ENCODE measurements around the gene THOP1.
A peak's percentile ranks its signal among the peaks of the same experiment; 100 is the strongest.

THOP1 gene

DNA sequence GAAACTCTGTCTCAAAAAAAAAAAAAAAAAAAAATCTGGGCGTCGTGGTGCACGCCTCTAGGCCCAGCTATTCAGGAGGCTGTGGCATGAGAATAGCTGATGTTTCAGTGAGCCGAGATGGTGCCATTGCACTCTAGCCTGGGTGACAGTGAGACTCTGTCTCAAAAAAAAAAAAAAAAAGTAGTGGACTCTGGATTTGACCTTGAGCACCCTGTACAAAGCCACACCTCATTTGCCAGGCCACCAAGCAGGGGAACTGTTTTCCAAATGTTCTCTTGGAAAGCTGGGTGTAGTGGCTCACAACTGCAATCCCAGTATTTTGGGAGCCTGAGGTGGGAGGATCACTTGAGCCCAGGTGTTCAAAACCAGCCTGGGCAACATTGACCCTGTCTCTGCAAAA is 52.1 kb downstream of the THOP1 start:
- H3K4me3 ChIP-seq (ENCODE audit: low read depth in 1 of 2, low read length in 2 of 2) = no peak overlapping the region
- peaks cover 18 to 42% of the 10 kb centered on the region in 2 donors for H3K36me3 ChIP-seq (ENCODE audit: control insufficient read depth in 1 of 2, insufficient read depth in 2 of 2, low read length in 2 of 2)
- H3K9me3 ChIP-seq (ENCODE audit: control insufficient read depth in 1 of 2, low read length in 2 of 2) = peaks cover 29 to 51% of the 10 kb centered on the region in 2 donors
- H3K4me1 ChIP-seq (ENCODE audit: control insufficient read depth in 1 of 2, insufficient read depth in 2 of 2, low read length in 2 of 2) = peaks cover 4 to 7% of the 10 kb centered on the region in 2 donors
- no peak overlapping the region for H3K27ac ChIP-seq (ENCODE audit: low read length)
- H3K27me3 ChIP-seq (ENCODE audit: low read depth, low read length) = no peaks in the 10 kb centered on the region

DNA sequence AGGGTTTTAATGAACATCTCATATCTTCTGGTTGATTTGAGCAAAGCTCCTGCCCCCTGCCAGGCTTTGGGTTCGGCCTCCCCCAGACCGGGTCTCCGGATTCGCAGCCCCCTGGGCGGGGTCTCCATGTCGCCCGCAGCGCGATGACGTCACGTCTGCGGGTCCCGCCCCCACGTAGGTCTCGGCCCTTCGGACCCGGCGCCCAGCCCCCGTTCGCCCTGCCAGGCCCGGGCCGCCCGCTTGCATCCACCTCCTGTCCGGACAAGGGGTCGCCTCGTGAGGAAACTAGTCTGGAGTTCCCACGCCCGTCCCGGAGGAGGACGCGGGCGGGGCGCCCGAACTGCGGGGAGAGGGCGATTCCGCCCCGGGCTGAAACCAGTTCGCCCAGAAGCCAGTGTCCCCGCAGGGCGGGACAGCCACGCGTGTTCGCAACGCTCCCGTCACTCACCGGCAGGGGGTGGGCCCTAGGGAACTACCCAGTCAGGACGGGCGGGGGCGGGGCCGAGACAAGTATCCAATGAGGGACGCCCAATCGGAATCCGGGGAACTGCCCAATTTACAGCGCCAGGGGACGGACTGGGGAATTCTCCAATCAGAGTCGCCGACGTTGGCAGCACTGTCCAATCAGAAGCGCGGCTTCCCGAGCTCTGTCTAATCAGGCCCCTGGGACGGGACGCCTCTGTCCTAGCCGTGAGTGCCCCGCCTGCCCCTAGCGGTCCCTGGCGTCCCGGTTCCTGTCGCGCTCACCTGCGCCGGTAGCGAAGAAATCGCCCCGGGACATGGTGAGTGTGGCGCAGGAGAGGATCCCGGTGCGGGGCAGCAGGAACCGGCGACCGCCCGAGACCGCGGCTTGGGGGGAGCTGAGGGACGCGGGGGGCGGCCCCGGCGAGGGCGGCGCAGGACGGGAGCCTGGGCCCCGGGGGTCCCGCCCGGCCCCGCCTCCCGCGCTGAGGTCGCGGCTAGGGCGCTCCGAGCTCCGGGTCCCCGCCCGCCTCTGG is 55.8 kb downstream of the THOP1 start, which contains the start of gene ZNF555:
Gene ZNF555 (plus strand): TSS at position 682 of the 998 bp plus-strand sequence. CDS start 98 bp downstream, at position 780.
- peak within 1 kb of the TSS; percentile 70 to 87 for H3K4me3 ChIP-seq (ENCODE audit: low read depth in 1 of 2, low read length in 2 of 2)
- H3K4me1 ChIP-seq (ENCODE audit: control insufficient read depth in 1 of 2, insufficient read depth in 2 of 2, low read length in 2 of 2) = peaks cover 4 to 15% of the 10 kb centered on the region in 2 donors
- H3K27ac ChIP-seq (ENCODE audit: low read length) = peak within 1 kb of the TSS; percentile 60
- H3K27me3 ChIP-seq (ENCODE audit: low read depth, low read length) = no peaks in the 10 kb centered on the region
- peaks cover 6 to 23% of the 10 kb centered on the region in 2 donors for H3K9me3 ChIP-seq (ENCODE audit: control insufficient read depth in 1 of 2, low read length in 2 of 2)
- H3K36me3 ChIP-seq (ENCODE audit: control insufficient read depth in 1 of 2, insufficient read depth in 2 of 2, low read length in 2 of 2) = peaks cover 4 to 23% of the 10 kb centered on the region in 2 donors

DNA sequence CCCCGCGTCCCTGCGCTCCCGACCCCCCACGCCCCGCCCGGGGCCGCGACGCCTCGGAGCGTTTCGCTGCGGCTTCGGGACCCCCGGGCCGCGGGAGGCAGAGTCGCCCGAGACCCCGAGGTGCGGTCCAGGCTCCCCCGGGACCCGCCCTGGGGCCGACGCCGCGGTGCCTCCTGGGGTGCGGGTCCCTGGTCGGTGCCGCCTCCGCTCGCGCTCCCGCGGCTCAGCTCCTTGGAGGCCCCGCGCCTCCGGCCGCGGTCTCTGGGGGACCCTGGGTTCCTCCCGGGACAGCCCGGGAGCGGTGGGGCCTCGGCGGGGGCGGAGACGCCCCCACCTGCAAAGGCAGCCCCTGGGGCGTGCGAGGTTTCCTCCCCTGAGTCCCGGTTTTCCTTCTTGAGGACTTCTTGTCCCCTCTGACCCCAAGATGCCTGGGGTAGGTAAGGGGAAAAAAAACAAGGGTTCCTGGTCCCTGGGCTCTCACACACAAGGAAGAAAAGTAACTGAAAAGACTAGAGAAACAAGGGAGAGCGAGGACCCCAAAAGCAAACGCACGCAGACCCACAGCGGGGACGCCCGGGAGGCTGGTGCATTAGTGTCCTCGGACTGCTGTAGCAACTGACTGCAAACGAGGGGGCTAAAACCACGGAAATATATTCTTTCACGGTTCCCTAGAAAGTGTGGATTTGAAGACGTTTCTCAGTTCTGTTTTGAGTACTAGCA is 56.7 kb downstream of the THOP1 start:
- H3K4me1 ChIP-seq (ENCODE audit: control insufficient read depth in 1 of 2, insufficient read depth in 2 of 2, low read length in 2 of 2) = peaks cover 4 to 15% of the 10 kb centered on the region in 2 donors
- H3K36me3 ChIP-seq (ENCODE audit: control insufficient read depth in 1 of 2, insufficient read depth in 2 of 2, low read length in 2 of 2) = peaks cover 0 to 21% of the 10 kb centered on the region in 2 donors
- H3K9me3 ChIP-seq (ENCODE audit: control insufficient read depth in 1 of 2, low read length in 2 of 2) = peaks cover 0 to 23% of the 10 kb centered on the region in 2 donors
- no peak overlapping the region for H3K27ac ChIP-seq (ENCODE audit: low read length)
- H3K4me3 ChIP-seq (ENCODE audit: low read depth in 1 of 2, low read length in 2 of 2) = peak overlapping the region; percentile 70 to 87
- H3K27me3 ChIP-seq (ENCODE audit: low read depth, low read length) = no peaks in the 10 kb centered on the region

DNA sequence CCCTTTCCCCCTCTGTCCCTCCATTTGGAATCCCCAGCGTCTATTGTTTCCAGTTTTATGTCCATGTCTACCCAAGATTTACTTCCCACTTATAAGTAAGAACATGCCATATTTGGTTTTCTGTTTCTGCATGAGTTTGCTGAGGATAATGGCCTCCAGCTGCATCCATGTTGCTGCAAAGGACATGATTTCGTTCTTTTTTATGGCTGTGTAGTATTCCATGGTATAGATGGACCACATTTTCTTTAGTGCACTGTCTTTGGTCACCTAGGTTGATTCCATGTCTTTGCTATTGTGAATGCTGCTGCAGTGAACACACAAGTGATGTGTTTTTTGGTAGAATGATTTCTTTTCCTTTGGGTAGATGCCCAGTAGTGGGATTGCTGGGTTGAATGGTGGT is 59.8 kb downstream of the THOP1 start:
- Histone ChIP-seq H3K4me3 (ENCODE audit: low read depth in 1 of 2, low read length in 2 of 2) (no peak overlapping the region), H3K36me3 (ENCODE audit: control insufficient read depth in 1 of 2, insufficient read depth in 2 of 2, low read length in 2 of 2) (peaks cover 6 to 35% of the 10 kb centered on the region in 2 donors), H3K27me3 (ENCODE audit: low read depth, low read length) (no peaks in the 10 kb centered on the region), H3K9me3 (ENCODE audit: control insufficient read depth in 1 of 2, low read length in 2 of 2) (peaks cover 9 to 35% of the 10 kb centered on the region in 2 donors), H3K4me1 (ENCODE audit: control insufficient read depth in 1 of 2, insufficient read depth in 2 of 2, low read length in 2 of 2) (peaks cover 4 to 15% of the 10 kb centered on the region in 2 donors), H3K27ac (ENCODE audit: low read length) (no peak overlapping the region)

DNA sequence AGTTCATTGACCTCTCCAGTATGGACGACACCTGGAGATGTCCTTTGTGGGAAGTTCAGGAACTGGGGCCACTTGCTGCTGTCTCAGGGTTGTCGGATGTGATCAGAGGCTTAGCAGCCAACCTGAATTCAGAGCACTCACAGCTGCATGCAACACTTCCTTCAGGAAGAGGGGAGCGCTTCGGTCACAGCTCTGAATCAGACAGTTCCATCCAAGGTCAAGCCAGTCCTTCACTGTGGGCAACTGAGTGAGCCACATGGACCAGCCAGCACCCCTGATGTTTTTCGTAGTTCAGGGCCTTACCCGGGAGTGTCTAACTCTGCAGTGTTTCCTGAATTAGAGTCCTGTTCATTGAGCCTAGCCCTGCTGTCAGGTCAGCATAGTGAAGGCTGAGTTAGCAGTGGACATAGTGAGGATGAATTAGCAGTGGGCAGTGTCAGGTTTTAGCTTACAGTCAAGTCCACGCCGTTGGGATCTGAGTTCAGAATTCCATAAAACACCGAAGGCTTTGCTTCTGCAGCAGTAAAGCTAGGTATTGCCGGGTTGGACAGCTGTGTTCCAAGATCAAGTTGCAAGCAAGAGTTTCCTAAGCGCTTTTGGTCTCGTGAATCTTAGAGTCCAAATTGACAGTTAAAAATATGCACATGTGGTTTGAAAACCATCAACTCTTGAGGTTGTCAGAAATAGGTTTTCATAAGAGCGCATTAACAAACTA is 61.0 kb downstream of the THOP1 start:
- peaks cover 19 to 46% of the 10 kb centered on the region in 2 donors for H3K9me3 ChIP-seq (ENCODE audit: control insufficient read depth in 1 of 2, low read length in 2 of 2)
- no peaks in the 10 kb centered on the region for H3K27me3 ChIP-seq (ENCODE audit: low read depth, low read length)
- peaks cover 4 to 15% of the 10 kb centered on the region in 2 donors for H3K4me1 ChIP-seq (ENCODE audit: control insufficient read depth in 1 of 2, insufficient read depth in 2 of 2, low read length in 2 of 2)
- peaks cover 8 to 47% of the 10 kb centered on the region in 2 donors for H3K36me3 ChIP-seq (ENCODE audit: control insufficient read depth in 1 of 2, insufficient read depth in 2 of 2, low read length in 2 of 2)
- H3K27ac ChIP-seq (ENCODE audit: low read length) = no peak overlapping the region
- peak overlapping the region in 1 of 2 donors; percentile 5 for H3K4me3 ChIP-seq (ENCODE audit: low read depth in 1 of 2, low read length in 2 of 2)

DNA sequence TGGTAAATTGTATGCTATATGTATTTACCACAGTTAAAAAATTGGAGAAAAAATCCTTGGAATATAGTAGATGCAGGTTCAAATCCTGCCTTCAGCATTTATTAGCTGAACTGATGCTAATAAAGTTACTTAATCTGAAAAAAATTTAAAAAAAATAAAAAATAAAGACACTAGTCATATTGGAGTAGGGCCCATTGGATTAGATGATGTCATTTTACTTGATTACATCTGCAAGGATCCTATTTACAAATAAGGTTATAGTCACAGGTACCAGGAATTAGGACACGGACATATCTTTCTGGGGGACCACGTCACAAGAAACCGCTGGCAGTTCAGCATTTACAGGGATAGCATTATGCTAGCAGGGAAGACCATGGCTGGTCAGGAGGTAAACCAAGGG is 62.2 kb downstream of the THOP1 start:
- Histone ChIP-seq H3K27me3 (ENCODE audit: low read depth, low read length) (no peaks in the 10 kb centered on the region), H3K9me3 (ENCODE audit: control insufficient read depth in 1 of 2, low read length in 2 of 2) (peaks cover 28 to 58% of the 10 kb centered on the region in 2 donors), H3K36me3 (ENCODE audit: control insufficient read depth in 1 of 2, insufficient read depth in 2 of 2, low read length in 2 of 2) (peaks cover 19 to 59% of the 10 kb centered on the region in 2 donors), H3K27ac (ENCODE audit: low read length) (no peak overlapping the region), H3K4me3 (ENCODE audit: low read depth in 1 of 2, low read length in 2 of 2) (no peak overlapping the region), H3K4me1 (ENCODE audit: control insufficient read depth in 1 of 2, insufficient read depth in 2 of 2, low read length in 2 of 2) (peaks cover 0 to 7% of the 10 kb centered on the region in 2 donors)

DNA sequence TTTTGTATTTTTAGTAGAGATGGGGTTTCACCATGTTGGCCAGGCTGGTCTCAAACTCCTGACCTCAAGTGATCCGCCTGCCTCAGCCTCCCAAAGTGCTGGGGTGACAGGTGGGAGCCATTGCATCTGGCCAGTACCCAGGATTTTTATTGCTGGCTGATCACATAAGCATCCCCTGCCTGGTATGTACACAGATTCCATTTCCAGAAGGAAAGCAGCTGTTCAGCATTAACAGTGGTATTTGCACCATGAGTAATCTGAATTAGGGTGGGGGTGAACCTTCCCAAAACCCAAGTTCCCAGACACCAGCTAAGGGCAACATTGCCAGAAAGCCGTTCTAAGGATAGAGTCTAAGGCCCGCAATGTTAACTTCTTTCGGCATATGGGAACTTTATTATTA is 63.3 kb downstream of the THOP1 start:
- H3K4me1 ChIP-seq (ENCODE audit: control insufficient read depth in 1 of 2, insufficient read depth in 2 of 2, low read length in 2 of 2) = no peaks in the 10 kb centered on the region
- H3K4me3 ChIP-seq (ENCODE audit: low read depth in 1 of 2, low read length in 2 of 2) = peak overlapping the region in 1 of 2 donors; percentile 42
- H3K27ac ChIP-seq (ENCODE audit: low read length) = no peak overlapping the region
- peaks cover 30 to 70% of the 10 kb centered on the region in 2 donors for H3K36me3 ChIP-seq (ENCODE audit: control insufficient read depth in 1 of 2, insufficient read depth in 2 of 2, low read length in 2 of 2)
- peaks cover 39 to 69% of the 10 kb centered on the region in 2 donors for H3K9me3 ChIP-seq (ENCODE audit: control insufficient read depth in 1 of 2, low read length in 2 of 2)
- no peaks in the 10 kb centered on the region for H3K27me3 ChIP-seq (ENCODE audit: low read depth, low read length)

DNA sequence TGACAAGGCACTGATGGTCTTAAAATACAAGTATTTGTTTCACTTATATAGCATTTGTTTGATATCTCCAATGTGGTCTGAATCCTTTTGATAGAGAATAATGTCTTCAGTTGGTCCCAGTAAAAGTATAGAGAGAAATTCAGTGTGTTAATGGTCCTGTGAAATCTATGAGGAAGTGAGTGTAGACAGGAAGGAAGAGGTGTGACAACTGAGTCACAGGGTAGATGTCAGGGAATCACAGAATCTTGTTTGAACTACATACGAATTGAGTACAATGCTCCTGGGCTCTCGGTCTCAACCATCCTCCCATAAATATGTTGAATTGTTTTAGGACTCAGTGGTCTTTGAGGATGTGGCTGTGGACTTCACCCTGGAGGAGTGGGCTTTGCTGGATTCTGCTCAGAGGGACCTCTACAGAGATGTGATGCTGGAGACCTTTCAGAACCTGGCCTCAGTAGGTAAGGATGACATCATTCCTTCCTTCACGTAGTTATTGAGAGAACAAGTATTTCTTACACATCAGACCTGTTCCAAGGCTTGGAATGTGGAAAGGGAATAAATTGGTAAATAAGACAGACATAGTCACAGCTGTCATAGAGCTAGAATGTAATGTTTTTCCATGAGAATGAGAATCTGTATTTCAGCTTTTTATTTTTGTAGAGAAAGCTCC is 65.1 kb downstream of the THOP1 start:
- Histone ChIP-seq H3K27me3 (ENCODE audit: low read depth, low read length) (no peaks in the 10 kb centered on the region), H3K36me3 (ENCODE audit: control insufficient read depth in 1 of 2, insufficient read depth in 2 of 2, low read length in 2 of 2) (peaks cover 33 to 80% of the 10 kb centered on the region in 2 donors), H3K27ac (ENCODE audit: low read length) (no peak overlapping the region), H3K4me3 (ENCODE audit: low read depth in 1 of 2, low read length in 2 of 2) (peak overlapping the region in 1 of 2 donors; percentile 41), H3K4me1 (ENCODE audit: control insufficient read depth in 1 of 2, insufficient read depth in 2 of 2, low read length in 2 of 2) (no peaks in the 10 kb centered on the region), H3K9me3 (ENCODE audit: control insufficient read depth in 1 of 2, low read length in 2 of 2) (peaks cover 54 to 86% of the 10 kb centered on the region in 2 donors)

DNA sequence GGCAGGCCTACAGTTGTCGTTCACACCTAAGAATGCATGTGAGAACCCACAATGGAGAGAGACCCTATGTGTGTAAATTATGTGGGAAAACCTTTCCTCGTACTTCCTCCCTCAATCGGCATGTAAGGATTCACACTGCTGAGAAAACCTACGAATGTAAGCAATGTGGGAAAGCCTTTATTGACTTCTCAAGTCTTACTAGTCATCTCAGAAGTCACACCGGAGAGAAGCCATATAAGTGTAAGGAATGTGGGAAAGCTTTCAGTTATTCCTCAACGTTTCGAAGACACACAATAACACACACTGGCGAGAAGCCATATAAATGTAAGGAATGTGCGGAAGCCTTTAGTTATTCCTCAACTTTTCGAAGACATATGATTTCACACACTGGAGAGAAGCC is 67.3 kb downstream of the THOP1 start:
- Histone ChIP-seq H3K36me3 (ENCODE audit: control insufficient read depth in 1 of 2, insufficient read depth in 2 of 2, low read length in 2 of 2) (peaks cover 33 to 83% of the 10 kb centered on the region in 2 donors), H3K27ac (ENCODE audit: low read length) (no peak overlapping the region), H3K9me3 (ENCODE audit: control insufficient read depth in 1 of 2, low read length in 2 of 2) (peaks cover 67 to 85% of the 10 kb centered on the region in 2 donors), H3K27me3 (ENCODE audit: low read depth, low read length) (no peaks in the 10 kb centered on the region), H3K4me1 (ENCODE audit: control insufficient read depth in 1 of 2, insufficient read depth in 2 of 2, low read length in 2 of 2) (no peaks in the 10 kb centered on the region), H3K4me3 (ENCODE audit: low read depth in 1 of 2, low read length in 2 of 2) (peak overlapping the region; percentile 23 to 41)

DNA sequence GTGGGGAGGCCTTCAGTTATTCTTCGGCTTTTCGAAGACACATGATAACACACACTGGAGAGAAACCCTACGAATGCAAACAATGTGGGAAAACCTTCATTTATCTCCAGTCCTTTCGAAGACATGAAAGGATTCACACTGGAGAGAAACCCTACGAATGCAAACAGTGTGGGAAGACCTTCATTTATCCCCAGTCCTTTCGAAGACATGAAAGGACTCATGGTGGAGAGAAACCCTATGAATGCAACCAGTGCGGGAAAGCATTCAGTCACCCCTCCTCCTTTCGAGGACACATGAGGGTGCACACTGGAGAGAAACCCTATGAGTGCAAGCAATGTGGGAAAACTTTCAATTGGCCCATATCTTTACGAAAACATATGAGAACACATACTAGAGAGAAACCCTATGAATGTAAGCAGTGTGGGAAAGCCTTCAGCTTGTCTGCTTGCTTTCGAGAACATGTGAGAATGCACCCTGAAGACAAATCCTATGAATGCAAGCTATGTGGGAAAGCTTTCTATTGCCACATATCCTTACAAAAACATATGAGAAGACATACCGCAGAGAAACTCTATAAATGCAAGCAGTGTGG is 67.8 kb downstream of the THOP1 start:
- Histone ChIP-seq H3K27ac (ENCODE audit: low read length) (no peak overlapping the region), H3K9me3 (ENCODE audit: control insufficient read depth in 1 of 2, low read length in 2 of 2) (peaks cover 67 to 87% of the 10 kb centered on the region in 2 donors), H3K36me3 (ENCODE audit: control insufficient read depth in 1 of 2, insufficient read depth in 2 of 2, low read length in 2 of 2) (peaks cover 33 to 89% of the 10 kb centered on the region in 2 donors), H3K4me1 (ENCODE audit: control insufficient read depth in 1 of 2, insufficient read depth in 2 of 2, low read length in 2 of 2) (no peaks in the 10 kb centered on the region), H3K27me3 (ENCODE audit: low read depth, low read length) (no peaks in the 10 kb centered on the region), H3K4me3 (ENCODE audit: low read depth in 1 of 2, low read length in 2 of 2) (peak overlapping the region; percentile 41 to 48)

Measured in muscle layer of duodenum (tissue), 2 donors.